Aorta (tissue), 5 donors: ENCODE results near the gene FHAD1. TPM values are rescaled to one million over a fixed set of nuclear protein-coding genes. Genes with fewer than 3 reads are reported as not detected.

Source experiments
- ATAC-seq: fragments of 200-7000 bp; cut with Tn5 transposase; one replicate; pipeline ENCODE4 v1.9.1; 2022; ENCODE audit warnings: moderate library complexity; ENCODE audit not compliant: low FRiP score
- DNase-seq, 2 donors: peaks; one replicate each; pipeline ENCODE4 v3.0.0-alpha.2; 2020
- H3K27ac ChIP-seq, 2 donors: one replicate each; pipeline ENCODE4 v1.5.1; 2013; ENCODE audit warnings: low read length in 2 of 2, mild to moderate bottlenecking in 2 of 2, moderate library complexity in 2 of 2, control low read depth in 1 of 2, inconsistent platforms in 1 of 2, low read depth in 1 of 2
- H3K27me3 ChIP-seq, 2 donors: one replicate each; pipeline ENCODE4 v1.6.1; 2013; ENCODE audit warnings: control low read depth in 1 of 2, low read length in 1 of 2, mild to moderate bottlenecking in 1 of 2, moderate library complexity in 1 of 2; ENCODE audit not compliant: insufficient read depth in 2 of 2, control insufficient read depth in 1 of 2
- H3K36me3 ChIP-seq, 2 donors: one replicate each; pipeline ENCODE4 v1.6.1; 2013; ENCODE audit warnings: control low read depth in 1 of 2, low read length in 1 of 2, mild to moderate bottlenecking in 1 of 2; ENCODE audit not compliant: insufficient read depth in 2 of 2, control insufficient read depth in 1 of 2
- H3K4me1 ChIP-seq, 2 donors: one replicate each; pipeline ENCODE4 v1.6.1; 2013; ENCODE audit warnings: low read length in 2 of 2, control low read depth in 1 of 2, mild to moderate bottlenecking in 1 of 2, moderate library complexity in 1 of 2; ENCODE audit not compliant: insufficient read depth in 2 of 2, control insufficient read depth in 1 of 2
- H3K4me3 ChIP-seq, 2 donors: one replicate each; pipeline ENCODE4 v1.5.1; 2013; ENCODE audit warnings: low read length in 2 of 2, control low read depth in 1 of 2, mild to moderate bottlenecking in 1 of 2
- H3K9me3 ChIP-seq: one replicate; pipeline ENCODE4 v1.6.1; 2013; ENCODE audit warnings: mild to moderate bottlenecking, low read length; ENCODE audit not compliant: control insufficient read depth
- WGBS, 2 donors: extraction: QIAGEN DNeasy Blood & Tissue Kit; methylation state at CpG; one replicate each; pipeline ENCODE4 v1.1.7; 2013; 5-methylcytosine and 5-hydroxymethylcytosine counted together
- intact Hi-C, 2 donors: fragments of 100-400 bp; cut with DNase I; formaldehyde crosslinking; loops; one replicate each; pipeline versions ENCODE4 v1.14.2 to v1.15.0; 2022
- polyA plus RNA-seq, 2 donors: library from polyadenylated mRNA; stranded (reverse); fragments of 200-250 nt; gene quantifications; one replicate each; pipeline ENCODE4 v1.2.3, GENCODE V29; 2013
- total RNA-seq, 2 donors: library from RNA; stranded (reverse); fragmentation: NEBNext Ultra II Directional; extraction: Animal tissue kit (Norgen Biotek cat#: 25700); gene quantifications; one replicate each; pipeline ENCODE4 v1.2.1, GENCODE V29; 2021
- donor health status: healthy with polysubstance abuse.
- donor health status: Bipolar disorder and iron deficiency.
- donor health status: DM: no; HTN: no; CAD: no.
- donor health status: DM: no; HTN: no; CAD: no.
- donor health status: DM: yes; HTN: yes; CAD: no.

Gene FHAD1
- total and polyA plus RNA-seq, 4 donors: 0.03 to 2.7 (median 0.32) TPM; not detected in 1

DNA sequence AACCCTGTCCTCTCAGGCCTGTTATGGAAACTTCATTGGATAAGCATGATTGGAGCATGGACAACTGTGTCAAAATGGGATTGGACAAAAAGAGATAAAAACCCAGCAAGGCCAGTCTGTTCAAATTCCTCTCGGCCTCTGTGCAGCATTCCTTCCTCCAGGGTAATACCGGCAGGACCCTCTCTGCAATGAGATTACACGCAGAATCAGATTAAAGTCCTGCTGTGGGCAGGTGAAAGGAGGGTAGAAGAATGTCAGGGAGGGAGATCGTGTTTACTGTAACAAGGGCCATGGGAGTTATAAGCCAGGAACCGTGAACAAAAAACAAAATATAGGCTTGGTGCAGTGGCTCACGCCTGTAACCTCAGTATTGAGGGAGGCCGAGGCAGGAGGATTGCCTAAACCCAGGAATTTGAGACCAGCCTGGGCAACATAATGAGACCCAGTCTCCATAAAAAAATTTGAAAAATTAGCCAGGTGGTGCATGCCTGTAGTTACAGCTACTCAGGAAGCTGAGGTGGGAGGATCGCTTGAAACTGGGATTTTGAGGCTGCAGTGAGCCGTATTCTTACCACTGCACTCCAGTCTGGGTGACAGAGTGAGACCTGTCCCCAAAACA, 157.0 kb downstream of the FHAD1 start:
- H3K4me1 ChIP-seq: peaks cover 0 to 3% of the 10 kb centered on the region in 2 donors
- intact Hi-C loops: loop anchor here in 1 of 2 donors (10.0 kb wide), 1 partner anchor 249 kb away; the partner anchor contains the start of gene TMEM51
- DNase-seq (no peak), ATAC-seq (no peak)
- H3K9me3 ChIP-seq: peaks cover 4% of the 10 kb centered on the region
- H3K27me3 ChIP-seq: no peaks in the 10 kb centered on the region
- H3K36me3 ChIP-seq: no peaks in the 10 kb centered on the region
- H3K4me3 ChIP-seq: no peak overlapping the region
- no peak overlapping the region for H3K27ac ChIP-seq
- 95 to 97% methylated on average over 9 of the region's 9 CpGs for WGBS, 2 donors

- no peaks in the 10 kb centered on the region for H3K36me3 ChIP-seq
- no peaks in the 10 kb centered on the region for H3K27me3 ChIP-seq
- intact Hi-C loops: loop anchor here (5.0 to 10.0 kb wide), 2 partner anchors 68 to 250 kb away; partner anchors contain the start of gene TMEM51 (in 1 of the 2)
- no peak overlapping the region for H3K27ac ChIP-seq
- DNase-seq (no peak), ATAC-seq (no peak)
- H3K4me1 ChIP-seq: peaks cover 0 to 3% of the 10 kb centered on the region in 2 donors
- WGBS, 2 donors: 96% methylated on average over 9 of the region's 9 CpGs
- no peaks in the 10 kb centered on the region for H3K9me3 ChIP-seq
- no peak overlapping the region for H3K4me3 ChIP-seq
Observed at GRCh38 chr1:15405106-15405850, 158.3 kb downstream of the FHAD1 start.

GRCh38 chr1:15406614-15407559, 159.9 kb downstream of the FHAD1 start:
- intact Hi-C loops: loop anchor here (5.0 to 10.0 kb wide), 2 partner anchors 70 to 252 kb away; partner anchors contain the start of gene TMEM51 (in 1 of the 2)
- no peaks in the 10 kb centered on the region for H3K27me3 ChIP-seq
- peaks cover 0 to 3% of the 10 kb centered on the region in 2 donors for H3K4me1 ChIP-seq
- WGBS, 2 donors: 30 to 31% methylated on average over 10 of the region's 11 CpGs
- H3K27ac ChIP-seq: no peak overlapping the region
- ATAC-seq: peak; percentile 47
- H3K36me3 ChIP-seq: no peaks in the 10 kb centered on the region
- H3K4me3 ChIP-seq: no peak overlapping the region
- peak; percentile 77 to 84 for DNase-seq
- no peaks in the 10 kb centered on the region for H3K9me3 ChIP-seq

DNA sequence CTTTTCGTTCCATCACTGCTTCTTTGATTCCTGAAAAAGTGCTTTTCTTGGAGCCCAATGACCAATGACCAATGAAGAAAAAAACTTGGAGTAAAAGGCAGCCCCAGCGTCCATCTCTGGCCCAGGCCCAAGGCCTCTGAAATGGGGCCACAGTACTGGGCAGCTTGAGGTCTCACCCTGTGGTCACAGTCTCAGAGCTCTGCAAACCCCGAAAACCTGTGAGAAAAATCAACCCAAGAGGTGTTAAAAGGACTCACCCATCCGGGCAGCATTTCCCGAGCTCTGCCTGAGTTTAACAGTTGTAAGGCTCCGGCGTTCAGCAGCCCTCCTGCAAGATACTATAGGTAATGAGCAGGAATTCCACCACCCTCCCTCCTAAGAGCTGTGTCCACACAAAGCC, 160.6 kb downstream of the FHAD1 start:
- peak in 1 of 2 donors; percentile 80 for DNase-seq
- no peaks in the 10 kb centered on the region for H3K27me3 ChIP-seq
- H3K9me3 ChIP-seq: no peaks in the 10 kb centered on the region
- H3K27ac ChIP-seq: no peak overlapping the region
- H3K36me3 ChIP-seq: no peaks in the 10 kb centered on the region
- peaks cover 0 to 3% of the 10 kb centered on the region in 2 donors for H3K4me1 ChIP-seq
- ATAC-seq: no peak
- intact Hi-C loops: loop anchor here (5.0 to 10.0 kb wide), 2 partner anchors 70 to 253 kb away; partner anchors contain the start of gene TMEM51 (in 1 of the 2)
- no peak overlapping the region for H3K4me3 ChIP-seq
- WGBS, 2 donors: 50 to 55% methylated on average over 7 of the region's 7 CpGs

DNA sequence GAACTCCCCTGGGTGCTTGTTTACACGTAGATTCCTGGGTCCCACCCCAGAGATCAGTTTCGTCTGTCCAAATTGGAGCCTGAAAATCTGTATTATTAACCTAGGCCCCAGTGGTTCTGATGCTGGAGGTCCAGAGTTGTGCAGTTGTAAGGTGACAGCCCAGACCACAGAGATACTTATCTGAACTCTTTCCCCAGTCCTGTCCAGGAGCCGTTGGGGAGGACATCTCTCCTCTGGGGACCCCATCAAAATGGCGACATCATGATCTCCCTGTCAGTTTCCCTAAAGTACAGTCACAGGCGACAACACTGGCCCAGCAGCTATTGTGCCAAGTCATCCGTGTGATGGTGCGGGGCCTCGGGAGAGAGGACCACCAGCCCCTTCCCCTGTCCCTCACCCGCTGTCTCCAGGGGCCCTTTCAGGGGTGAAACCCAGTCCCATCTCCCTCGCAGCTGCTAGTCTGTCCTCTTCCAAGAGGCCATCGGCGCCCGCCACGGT, 161.9 kb downstream of the FHAD1 start:
- H3K27ac ChIP-seq: no peak overlapping the region
- 54 to 62% methylated on average over 14 of the region's 14 CpGs for WGBS, 2 donors
- H3K4me3 ChIP-seq: no peak overlapping the region
- H3K4me1 ChIP-seq: peaks cover 0 to 3% of the 10 kb centered on the region in 2 donors
- intact Hi-C loops: loop anchor here (5.0 to 10.0 kb wide), 2 partner anchors 72 to 254 kb away; partner anchors contain the start of gene TMEM51 (in 1 of the 2)
- DNase-seq: no peak
- no peaks in the 10 kb centered on the region for H3K9me3 ChIP-seq
- no peaks in the 10 kb centered on the region for H3K27me3 ChIP-seq
- H3K36me3 ChIP-seq: no peaks in the 10 kb centered on the region
- ATAC-seq: no peak

- WGBS, 2 donors: 1% methylated on average over 51 to 99 of the region's 99 CpGs
- Histone ChIP-seq H3K9me3 (no peaks in the 10 kb centered on the region), H3K36me3 (no peaks in the 10 kb centered on the region), H3K4me1 (peaks cover 0 to 3% of the 10 kb centered on the region in 2 donors), H3K4me3 (peak within 1 kb of the TSS; percentile 78 to 97), H3K27ac (no peak within 1 kb of the TSS), H3K27me3 (no peaks in the 10 kb centered on the region)
- ATAC-seq (peak; percentile 88), DNase-seq (peak; percentile 90 to 95)
- intact Hi-C loops: loop anchor here (5.0 to 10.0 kb wide), 2 partner anchors 72 to 255 kb away; partner anchors contain the start of gene TMEM51 (in 1 of the 2)
Observed at GRCh38 chr1:15409388-15410222, 162.6 kb downstream of the FHAD1 start, which contains the start of gene EFHD2. Gene EFHD2 (plus strand): TSS chr1:15409888. CDS start chr1:15409972, 84 bp downstream.

DNA sequence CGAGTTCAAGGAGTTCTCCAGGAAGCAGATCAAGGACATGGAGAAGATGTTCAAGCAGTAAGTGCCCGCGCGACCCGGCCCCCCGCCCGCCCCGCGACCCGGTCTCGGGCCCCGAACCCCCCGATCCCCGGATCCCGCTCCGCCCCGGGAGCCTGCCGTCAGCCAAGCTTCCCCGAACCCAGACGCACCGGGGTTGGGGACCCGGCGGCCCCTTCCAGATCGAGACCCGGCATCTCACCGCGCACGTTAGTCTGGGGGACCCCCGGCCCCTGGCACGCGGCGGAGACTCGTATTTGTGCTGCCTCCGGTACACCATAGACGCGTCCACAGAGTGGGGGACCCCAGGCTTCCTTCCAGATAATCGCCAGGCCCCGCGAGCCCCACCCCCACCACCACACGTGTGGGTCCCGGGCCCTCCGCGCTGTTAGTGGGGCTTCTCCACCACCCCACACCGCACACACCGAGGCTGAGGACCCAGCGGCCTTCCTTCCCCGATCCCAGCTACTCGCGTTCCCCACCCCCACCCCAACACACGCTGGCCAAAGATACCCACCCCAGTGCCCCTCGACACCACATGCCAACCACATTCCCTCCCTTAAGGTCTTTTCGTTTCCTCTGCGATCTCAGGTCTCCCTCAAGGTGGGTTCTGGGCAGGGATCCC, 163.3 kb downstream of the FHAD1 start:
- peak overlapping the region; percentile 78 to 97 for H3K4me3 ChIP-seq
- no peaks in the 10 kb centered on the region for H3K9me3 ChIP-seq
- H3K4me1 ChIP-seq: peaks cover 0 to 3% of the 10 kb centered on the region in 2 donors
- H3K27me3 ChIP-seq: no peaks in the 10 kb centered on the region
- H3K27ac ChIP-seq: no peak overlapping the region
- DNase-seq (peak; percentile 62 to 82), ATAC-seq (no peak)
- 4% methylated on average over 50 to 53 of the region's 53 CpGs for WGBS, 2 donors
- H3K36me3 ChIP-seq: no peaks in the 10 kb centered on the region
- intact Hi-C loops: no loop called here
